HL-60 (cell line): ENCODE results near the gene FAM180B.

Experiments
- POLR2AphosphoS5 ChIP-seq: IDR thresholded peaks from 2 replicates; pipeline ENCODE4 v1.6.1; 2012; ENCODE audit warnings: low read depth
- TF ChIP-seq, protein P1 (sequence below): IDR thresholded peaks from one replicate; pipeline ENCODE4 v1.5.1; 2011; ENCODE audit warnings: low read length, control low read depth, inconsistent platforms; ENCODE audit not compliant: insufficient read depth
- TF ChIP-seq, protein P2 (sequence below): IDR thresholded peaks from 2 replicates; pipeline ENCODE4 v1.6.1; 2012; ENCODE audit warnings: low read depth; ENCODE audit not compliant: insufficient replicate concordance

DNA sequence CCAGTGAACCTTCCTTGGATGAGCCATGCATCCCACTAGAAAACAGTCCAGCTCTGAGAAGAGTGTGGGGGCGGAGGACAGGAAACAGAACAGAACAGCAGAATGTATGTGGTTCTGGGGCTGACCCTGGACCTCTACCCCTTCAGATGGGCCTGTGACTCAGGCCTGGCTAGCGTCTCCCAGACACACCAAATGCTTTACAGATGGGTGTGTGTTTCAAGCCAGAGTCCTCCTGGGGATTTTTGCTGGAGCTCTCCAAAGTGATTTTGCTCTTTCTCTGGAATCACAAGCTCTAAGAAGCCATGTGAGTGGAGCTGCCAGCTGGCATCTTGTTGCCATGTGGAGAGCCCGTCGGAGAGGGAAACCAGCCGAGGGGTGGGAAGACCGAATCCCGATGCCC, 20.9 kb downstream of the FAM180B start:
- TF ChIP-seq, protein P1, sequence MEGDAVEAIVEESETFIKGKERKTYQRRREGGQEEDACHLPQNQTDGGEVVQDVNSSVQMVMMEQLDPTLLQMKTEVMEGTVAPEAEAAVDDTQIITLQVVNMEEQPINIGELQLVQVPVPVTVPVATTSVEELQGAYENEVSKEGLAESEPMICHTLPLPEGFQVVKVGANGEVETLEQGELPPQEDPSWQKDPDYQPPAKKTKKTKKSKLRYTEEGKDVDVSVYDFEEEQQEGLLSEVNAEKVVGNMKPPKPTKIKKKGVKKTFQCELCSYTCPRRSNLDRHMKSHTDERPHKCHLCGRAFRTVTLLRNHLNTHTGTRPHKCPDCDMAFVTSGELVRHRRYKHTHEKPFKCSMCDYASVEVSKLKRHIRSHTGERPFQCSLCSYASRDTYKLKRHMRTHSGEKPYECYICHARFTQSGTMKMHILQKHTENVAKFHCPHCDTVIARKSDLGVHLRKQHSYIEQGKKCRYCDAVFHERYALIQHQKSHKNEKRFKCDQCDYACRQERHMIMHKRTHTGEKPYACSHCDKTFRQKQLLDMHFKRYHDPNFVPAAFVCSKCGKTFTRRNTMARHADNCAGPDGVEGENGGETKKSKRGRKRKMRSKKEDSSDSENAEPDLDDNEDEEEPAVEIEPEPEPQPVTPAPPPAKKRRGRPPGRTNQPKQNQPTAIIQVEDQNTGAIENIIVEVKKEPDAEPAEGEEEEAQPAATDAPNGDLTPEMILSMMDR = no peak
- TF ChIP-seq POLR2AphosphoS5 = no peak
- TF ChIP-seq, protein P2, sequence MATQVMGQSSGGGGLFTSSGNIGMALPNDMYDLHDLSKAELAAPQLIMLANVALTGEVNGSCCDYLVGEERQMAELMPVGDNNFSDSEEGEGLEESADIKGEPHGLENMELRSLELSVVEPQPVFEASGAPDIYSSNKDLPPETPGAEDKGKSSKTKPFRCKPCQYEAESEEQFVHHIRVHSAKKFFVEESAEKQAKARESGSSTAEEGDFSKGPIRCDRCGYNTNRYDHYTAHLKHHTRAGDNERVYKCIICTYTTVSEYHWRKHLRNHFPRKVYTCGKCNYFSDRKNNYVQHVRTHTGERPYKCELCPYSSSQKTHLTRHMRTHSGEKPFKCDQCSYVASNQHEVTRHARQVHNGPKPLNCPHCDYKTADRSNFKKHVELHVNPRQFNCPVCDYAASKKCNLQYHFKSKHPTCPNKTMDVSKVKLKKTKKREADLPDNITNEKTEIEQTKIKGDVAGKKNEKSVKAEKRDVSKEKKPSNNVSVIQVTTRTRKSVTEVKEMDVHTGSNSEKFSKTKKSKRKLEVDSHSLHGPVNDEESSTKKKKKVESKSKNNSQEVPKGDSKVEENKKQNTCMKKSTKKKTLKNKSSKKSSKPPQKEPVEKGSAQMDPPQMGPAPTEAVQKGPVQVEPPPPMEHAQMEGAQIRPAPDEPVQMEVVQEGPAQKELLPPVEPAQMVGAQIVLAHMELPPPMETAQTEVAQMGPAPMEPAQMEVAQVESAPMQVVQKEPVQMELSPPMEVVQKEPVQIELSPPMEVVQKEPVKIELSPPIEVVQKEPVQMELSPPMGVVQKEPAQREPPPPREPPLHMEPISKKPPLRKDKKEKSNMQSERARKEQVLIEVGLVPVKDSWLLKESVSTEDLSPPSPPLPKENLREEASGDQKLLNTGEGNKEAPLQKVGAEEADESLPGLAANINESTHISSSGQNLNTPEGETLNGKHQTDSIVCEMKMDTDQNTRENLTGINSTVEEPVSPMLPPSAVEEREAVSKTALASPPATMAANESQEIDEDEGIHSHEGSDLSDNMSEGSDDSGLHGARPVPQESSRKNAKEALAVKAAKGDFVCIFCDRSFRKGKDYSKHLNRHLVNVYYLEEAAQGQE = no peak
